Glutamatergic neuron (in vitro differentiated cells): ENCODE measurements around the gene ACLY. TPM values are rescaled to one million over a fixed set of nuclear protein-coding genes. Genes with fewer than 3 reads are reported as not detected.
A peak's percentile ranks its signal among the peaks of the same experiment; 100 is the strongest.

Experiments
- DNase-seq: peaks from one replicate; pipeline ENCODE4 v3.0.0; 2022
- H3K27ac Mint-ChIP-seq: one replicate; pipeline ENCODE4 v1.8.0; 2020; ENCODE audit warnings: mild to moderate bottlenecking, mixed read lengths, inconsistent platforms; ENCODE audit not compliant: unreplicated experiment
- H3K27me3 Mint-ChIP-seq: one replicate; pipeline ENCODE4 v1.8.0; 2020; ENCODE audit warnings: mild to moderate bottlenecking, moderate library complexity, mixed read lengths, inconsistent platforms; ENCODE audit not compliant: unreplicated experiment
- H3K36me3 Mint-ChIP-seq: one replicate; pipeline ENCODE4 v1.8.0; 2020; ENCODE audit warnings: mild to moderate bottlenecking, mixed read lengths, inconsistent platforms; ENCODE audit not compliant: unreplicated experiment
- H3K4me1 Mint-ChIP-seq: one replicate; pipeline ENCODE4 v1.8.0; 2020; ENCODE audit warnings: mild to moderate bottlenecking, low read depth, mixed read lengths, inconsistent platforms; ENCODE audit not compliant: unreplicated experiment
- H3K4me3 Mint-ChIP-seq: one replicate; pipeline ENCODE4 v1.8.0; 2020; ENCODE audit warnings: mild to moderate bottlenecking, mixed read lengths, inconsistent platforms; ENCODE audit not compliant: unreplicated experiment
- H3K9me3 Mint-ChIP-seq: one replicate; pipeline ENCODE4 v1.8.0; 2020; ENCODE audit warnings: mild to moderate bottlenecking, moderate library complexity, mixed read lengths, inconsistent platforms; ENCODE audit not compliant: unreplicated experiment
- CTCF ChIP-seq: fragments of 200-600 bp; sonication (generic); IDR thresholded peaks from one replicate; pipeline ENCODE4 v1.5.0; 2021; ENCODE audit not compliant: partially characterized antibody, unreplicated experiment
- total RNA-seq: library from RNA; stranded (reverse); fragmentation: NEBNext Ultra II Directional; extraction: Animal tissue kit (Norgen Biotek cat#: 25700); gene quantifications from one replicate; pipeline ENCODE4 v1.2.1, GENCODE V29; 2021; ENCODE audit not compliant: unreplicated experiment

The ACLY gene
- total RNA-seq, 1 donor from 2014 or later, result 625 TPM

GRCh38 chr17:41925991-41926590 is 7.3 kb upstream of the ACLY start:
- no peak for DNase-seq
- Mint-ChIP-seq H3K4me3 (no peak overlapping the region), H3K27me3 (peaks cover 3% of the 10 kb centered on the region), H3K9me3 (peaks cover 5% of the 10 kb centered on the region), H3K27ac (no peak overlapping the region), H3K4me1 (peaks cover 14% of the 10 kb centered on the region), H3K36me3 (no peaks in the 10 kb centered on the region)
- no peak for TF ChIP-seq CTCF

GRCh38 chr17:41920580-41920955 is 1.8 kb upstream of the ACLY start:
- Mint-ChIP-seq H3K27ac (no peak overlapping the region), H3K4me3 (no peak overlapping the region), H3K27me3 (peaks cover 3% of the 10 kb centered on the region), H3K36me3 (no peaks in the 10 kb centered on the region), H3K9me3 (peaks cover 4% of the 10 kb centered on the region), H3K4me1 (peaks cover 18% of the 10 kb centered on the region)
- no peak for TF ChIP-seq CTCF
- no peak for DNase-seq

- Mint-ChIP-seq H3K4me3 (peak overlapping the region; percentile 81), H3K4me1 (peaks cover 22% of the 10 kb centered on the region), H3K27ac (peak overlapping the region; percentile 91), H3K9me3 (peaks cover 4% of the 10 kb centered on the region), H3K27me3 (peaks cover 3% of the 10 kb centered on the region), H3K36me3 (no peaks in the 10 kb centered on the region)
- DNase-seq, result no peak
- TF ChIP-seq CTCF, result no peak
Observed at GRCh38 chr17:41919840-41920579, 1.3 kb upstream of the ACLY start.

GRCh38 chr17:41919165-41919817 is 540 bp upstream of the ACLY start:
- Mint-ChIP-seq H3K4me3 (peak overlapping the region; percentile 78), H3K27me3 (peaks cover 3% of the 10 kb centered on the region), H3K27ac (peak overlapping the region; percentile 91), H3K36me3 (no peaks in the 10 kb centered on the region), H3K4me1 (peaks cover 28% of the 10 kb centered on the region), H3K9me3 (peaks cover 4% of the 10 kb centered on the region)
- TF ChIP-seq CTCF, result no peak
- no peak for DNase-seq

- DNase-seq, result peak; percentile 77
- H3K27ac Mint-ChIP-seq, result peak overlapping the region; percentile 86
- peak overlapping the region; percentile 86 for H3K4me3 Mint-ChIP-seq
- peaks cover 40% of the 10 kb centered on the region for H3K4me1 Mint-ChIP-seq
- no peaks in the 10 kb centered on the region for H3K36me3 Mint-ChIP-seq
- H3K27me3 Mint-ChIP-seq, result peaks cover 4% of the 10 kb centered on the region
- peaks cover 4% of the 10 kb centered on the region for H3K9me3 Mint-ChIP-seq
- TF ChIP-seq CTCF, result peak; percentile 12
Observed at GRCh38 chr17:41917679-41918313, 955 bp downstream of the ACLY start.
